ENCODE measurements around the gene CGN. TPM values are rescaled to one million over a fixed set of nuclear protein-coding genes. Genes with fewer than 3 reads are reported as not detected.
A peak's percentile ranks its signal among the peaks of the same experiment; 100 is the strongest.

CGN gene
- total and polyA plus RNA-seq, 3 donors from 2014 or later: 25.7 to 31.6 (median 25.9) TPM

GRCh38 chr1:151509350-151510019 is 1.7 kb upstream of the CGN start:
- no peak overlapping the region for H3K4me3 ChIP-seq
- intact Hi-C loops (cut with DNase I; ENCODE audit: low total_unique reads): no loop called here
- H3K36me3 ChIP-seq (ENCODE audit: low read depth, missing control alignments): no peaks in the 10 kb centered on the region

GRCh38 chr1:151510020-151510405 is 1.2 kb upstream of the CGN start:
- intact Hi-C loops (cut with DNase I; ENCODE audit: low total_unique reads): no loop called here
- no peaks in the 10 kb centered on the region for H3K27me3 ChIP-seq
- no peak overlapping the region for H3K27ac ChIP-seq
- no peak overlapping the region for H3K4me3 ChIP-seq
- no peak for TF ChIP-seq POLR2A (IDR thresholded peaks at IDR 0.05)
- no peak for TF ChIP-seq CTCF (IDR thresholded peaks at IDR 0.05)
- no peaks in the 10 kb centered on the region for H3K9me3 ChIP-seq
- peaks cover 13% of the 10 kb centered on the region for H3K4me1 ChIP-seq
- WGBS, 2 donors: 31 to 43% methylated on average over 9 of the region's 9 CpGs
- no peak for DNase-seq
- H3K36me3 ChIP-seq (ENCODE audit: low read depth, missing control alignments): no peaks in the 10 kb centered on the region

More at GRCh38 chr1:151509350-151510019, 1.7 kb upstream of the CGN start:
- TF ChIP-seq POLR2A (IDR thresholded peaks at IDR 0.05) (no peak), CTCF (IDR thresholded peaks at IDR 0.05) (no peak)
- peaks cover 13% of the 10 kb centered on the region for H3K4me1 ChIP-seq
- no peak for DNase-seq
- H3K27me3 ChIP-seq: no peaks in the 10 kb centered on the region
- no peak overlapping the region for H3K27ac ChIP-seq
- no peaks in the 10 kb centered on the region for H3K9me3 ChIP-seq
- 81 to 90% methylated on average over 15 of the region's 15 CpGs for WGBS, 2 donors

GRCh38 chr1:151510614-151510956 is 602 bp upstream of the CGN start:
- 2 to 5% methylated on average over 10 of the region's 10 CpGs for WGBS, 2 donors
- no peaks in the 10 kb centered on the region for H3K36me3 ChIP-seq (ENCODE audit: low read depth, missing control alignments)
- H3K27me3 ChIP-seq: no peaks in the 10 kb centered on the region
- H3K9me3 ChIP-seq: no peaks in the 10 kb centered on the region
- no peak for DNase-seq
- H3K27ac ChIP-seq: peak overlapping the region; percentile 72 to 74
- peak overlapping the region; percentile 62 to 68 for H3K4me3 ChIP-seq
- TF ChIP-seq POLR2A (IDR thresholded peaks at IDR 0.05) (no peak), CTCF (IDR thresholded peaks at IDR 0.05) (no peak)
- intact Hi-C loops (cut with DNase I; ENCODE audit: low total_unique reads): no loop called here
- H3K4me1 ChIP-seq: peaks cover 13% of the 10 kb centered on the region

GRCh38 chr1:151511636-151512215 is 539 bp downstream of the CGN start:
- 0 to 3% methylated on average over 6 to 23 of the region's 23 CpGs for WGBS, 2 donors
- intact Hi-C loops (cut with DNase I; ENCODE audit: low total_unique reads): no loop called here
- Histone ChIP-seq H3K4me3 (peak overlapping the region; percentile 62 to 68), H3K27me3 (no peaks in the 10 kb centered on the region), H3K4me1 (peaks cover 13% of the 10 kb centered on the region), H3K27ac (peak overlapping the region; percentile 72 to 74), H3K9me3 (no peaks in the 10 kb centered on the region), H3K36me3 (ENCODE audit: low read depth, missing control alignments) (no peaks in the 10 kb centered on the region)
- no peak for TF ChIP-seq POLR2A (IDR thresholded peaks at IDR 0.05)
- TF ChIP-seq CTCF (IDR thresholded peaks at IDR 0.05): no peak
- DNase-seq: peak; percentile 59

- H3K27ac ChIP-seq: no peak overlapping the region
- no peaks in the 10 kb centered on the region for H3K36me3 ChIP-seq (ENCODE audit: low read depth, missing control alignments)
- H3K4me3 ChIP-seq: peak overlapping the region in 1 of 2 donors; percentile 68
- TF ChIP-seq CTCF (IDR thresholded peaks at IDR 0.05) (no peak), POLR2A (IDR thresholded peaks at IDR 0.05) (no peak)
- no peak for DNase-seq
- H3K4me1 ChIP-seq: peaks cover 13% of the 10 kb centered on the region
- intact Hi-C loops (cut with DNase I; ENCODE audit: low total_unique reads): no loop called here
- H3K27me3 ChIP-seq: no peaks in the 10 kb centered on the region
- WGBS, 2 donors: 57 to 63% methylated on average over 4 of the region's 4 CpGs
- no peaks in the 10 kb centered on the region for H3K9me3 ChIP-seq
Observed at GRCh38 chr1:151512326-151512725, 1.1 kb downstream of the CGN start.
